ENCODE results near the gene RAPGEF2.
"Not testable (repeated sequence)": the region's sequence is repeated elsewhere in the genome, so short reads cannot be mapped to it uniquely, and the experiment has no call there.

RAPGEF2 gene

DNA sequence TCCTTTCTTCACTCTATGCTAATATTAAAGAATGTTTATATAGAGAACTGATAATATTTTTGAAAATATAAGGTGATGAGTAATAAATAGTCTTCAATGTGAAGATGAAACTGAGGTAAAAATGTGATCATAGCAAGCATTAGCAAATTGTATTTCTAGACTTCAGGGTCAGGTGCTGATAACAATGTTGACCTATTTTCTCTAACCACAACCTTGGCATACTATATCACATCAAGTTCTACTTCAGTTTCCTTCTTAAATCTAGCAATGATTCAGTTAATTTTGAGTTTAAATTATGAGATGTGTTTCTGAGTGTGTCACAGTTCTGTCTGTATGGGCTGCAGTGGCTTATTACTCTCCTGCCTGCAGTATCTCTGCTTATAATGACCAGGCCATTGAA is 209.4 kb downstream of the RAPGEF2 start:
- DNase-seq (ENCODE audit: low read depth in 2 of 2) = no peak

DNA sequence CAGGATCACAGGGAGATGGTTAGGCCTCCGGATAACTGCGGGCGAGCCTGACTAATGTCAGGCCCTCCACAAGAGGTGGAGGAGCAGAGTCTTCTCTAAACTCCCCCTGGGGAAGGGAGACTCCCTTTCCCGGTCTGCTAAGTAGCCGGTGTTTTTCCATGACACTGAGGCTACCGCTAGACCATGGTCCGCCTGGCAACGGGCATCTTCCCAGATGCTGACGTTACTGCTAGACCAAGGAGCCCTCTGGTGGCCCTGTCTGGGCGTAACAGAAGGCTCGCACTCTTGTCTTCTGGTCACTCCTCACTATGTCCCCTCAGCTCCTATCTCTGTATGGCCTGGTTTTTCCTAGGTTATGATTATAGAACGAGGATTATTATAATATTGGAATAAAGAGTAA is 213.0 kb downstream of the RAPGEF2 start:
- DNase-seq (ENCODE audit: low read depth in 2 of 2) = not testable (repeated sequence)

DNA sequence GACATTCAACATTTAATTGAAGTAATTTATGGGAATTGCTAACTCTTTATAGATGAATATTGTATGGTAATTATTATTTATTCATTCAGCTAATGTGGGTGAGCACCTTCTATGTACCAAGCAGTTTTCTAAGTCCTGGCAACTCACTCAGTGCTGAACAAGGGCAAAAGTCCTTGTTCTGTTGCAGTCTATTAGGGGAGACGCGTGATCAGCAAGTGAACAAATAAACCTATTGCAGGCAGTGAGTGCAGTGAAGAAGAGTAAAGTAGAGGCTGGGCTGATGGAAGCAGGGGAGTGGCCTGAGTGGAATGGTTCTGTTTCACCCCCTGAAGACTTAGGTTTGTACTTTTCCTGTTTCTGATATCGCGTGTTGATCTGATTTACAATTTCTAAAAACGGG is 214.3 kb downstream of the RAPGEF2 start:
- no peak for DNase-seq (ENCODE audit: low read depth in 2 of 2)

DNA sequence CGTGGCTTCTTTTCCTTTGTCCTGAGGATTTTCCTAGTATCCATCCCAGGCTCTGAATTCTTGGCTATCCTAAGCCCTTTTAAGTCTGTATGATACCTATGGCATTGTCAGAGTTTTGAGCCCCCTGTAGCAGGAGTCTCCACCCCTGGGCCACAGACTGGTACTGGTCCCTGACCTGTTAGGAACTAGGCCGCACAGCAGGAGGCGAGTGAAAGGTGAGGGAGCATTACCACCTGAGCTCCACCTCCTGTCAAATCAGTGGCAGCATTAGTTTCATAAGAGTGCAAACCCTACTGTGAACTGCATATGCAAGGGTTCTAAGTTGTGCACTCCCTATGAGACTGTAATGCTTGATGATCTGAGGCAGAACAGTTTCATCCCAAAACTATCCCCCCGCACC is 216.1 kb downstream of the RAPGEF2 start:
- DNase-seq (ENCODE audit: low read depth in 2 of 2) = no peak

DNA sequence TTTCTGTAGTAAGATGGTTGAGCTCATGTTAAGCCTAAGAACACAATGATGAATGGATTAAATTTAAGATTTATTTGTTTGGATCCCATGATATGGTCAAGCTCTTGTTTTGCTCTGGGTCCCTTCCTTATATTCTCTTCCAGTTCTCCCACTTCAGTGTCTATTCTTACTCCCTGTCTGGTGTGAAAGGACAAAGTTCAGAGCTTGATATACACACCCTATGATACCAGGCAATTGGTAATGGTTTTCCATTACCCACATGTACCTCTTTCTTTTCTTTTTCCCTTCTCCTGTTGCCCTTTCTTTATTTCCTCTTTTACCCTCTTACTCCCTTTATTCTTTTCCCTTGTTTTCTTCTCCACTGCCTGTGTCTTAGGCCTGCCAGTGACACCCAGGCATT is 223.6 kb downstream of the RAPGEF2 start:
- DNase-seq (ENCODE audit: low read depth in 2 of 2) = no peak

DNA sequence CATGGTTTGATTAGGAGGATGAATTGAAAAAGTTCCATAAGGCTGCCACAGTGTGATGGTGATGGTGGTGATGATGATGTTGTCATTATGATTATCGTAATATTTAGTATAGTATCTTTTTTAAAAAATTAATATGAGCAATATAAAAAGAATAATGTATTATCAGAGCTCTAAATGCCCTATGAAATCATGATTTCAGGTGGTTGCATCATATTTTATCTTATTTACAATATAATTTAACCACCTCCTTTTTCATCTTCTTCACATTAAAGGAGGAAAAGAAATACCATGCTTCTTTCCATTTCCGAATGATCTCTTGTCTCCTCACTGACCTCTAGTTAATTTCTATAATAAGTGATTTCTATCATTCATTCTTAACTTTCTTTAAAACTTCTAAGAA is 225.9 kb downstream of the RAPGEF2 start:
- DNase-seq (ENCODE audit: low read depth in 2 of 2) = no peak

DNA sequence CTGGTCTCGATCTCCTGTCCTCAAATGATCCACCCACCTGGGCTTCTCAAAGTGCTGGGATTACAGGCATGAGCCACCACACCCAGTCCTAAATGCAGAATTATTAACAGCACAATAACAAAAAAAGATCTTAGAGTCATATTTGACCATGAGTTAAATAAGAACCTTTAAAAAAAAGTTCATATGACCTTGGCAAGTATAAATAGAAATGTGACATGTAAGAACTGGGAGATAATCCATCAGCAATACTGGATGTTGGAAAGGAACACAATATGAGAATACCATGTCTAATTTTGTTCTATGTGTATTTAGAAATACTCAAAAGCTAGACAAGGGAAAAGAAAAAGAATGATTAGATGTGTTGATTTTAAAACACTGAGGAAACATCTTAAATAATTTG is 231.6 kb downstream of the RAPGEF2 start:
- no peak for DNase-seq (ENCODE audit: low read depth in 2 of 2)

DNA sequence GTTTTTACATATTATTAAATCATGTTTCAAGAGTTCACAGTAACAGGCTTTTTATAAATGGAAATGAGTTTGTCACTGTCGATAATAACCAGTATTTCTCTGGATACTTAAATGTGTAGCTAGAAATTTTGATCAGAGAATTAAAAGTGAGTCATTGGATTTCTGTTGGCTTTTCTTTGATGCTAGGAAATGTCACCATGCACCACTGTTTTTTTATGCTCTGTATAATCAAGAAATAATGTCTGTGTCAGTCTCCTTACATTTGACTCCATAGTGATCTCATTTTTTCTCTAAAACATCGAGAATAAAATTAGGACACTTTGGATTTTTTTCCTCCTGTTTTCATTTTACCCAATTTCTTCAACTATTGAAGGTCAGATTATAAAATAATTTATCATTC is 234.2 kb downstream of the RAPGEF2 start:
- no peak for DNase-seq (ENCODE audit: low read depth in 2 of 2)

DNA sequence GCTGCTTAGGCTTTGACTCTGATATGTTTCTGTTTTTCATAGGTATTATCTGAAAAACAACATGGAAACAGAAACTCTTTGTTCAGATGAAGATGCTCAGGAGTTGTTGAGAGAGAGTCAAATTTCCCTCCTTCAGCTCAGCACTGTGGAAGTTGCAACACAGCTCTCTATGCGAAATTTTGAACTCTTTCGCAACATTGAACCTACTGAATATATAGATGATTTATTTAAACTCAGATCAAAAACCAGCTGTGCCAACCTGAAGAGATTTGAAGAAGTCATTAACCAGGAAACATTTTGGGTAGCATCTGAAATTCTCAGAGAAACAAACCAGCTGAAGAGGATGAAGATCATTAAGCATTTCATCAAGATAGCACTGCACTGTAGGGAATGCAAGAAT is 238.6 kb downstream of the RAPGEF2 start:
- no peak for DNase-seq (ENCODE audit: low read depth in 2 of 2)

DNA sequence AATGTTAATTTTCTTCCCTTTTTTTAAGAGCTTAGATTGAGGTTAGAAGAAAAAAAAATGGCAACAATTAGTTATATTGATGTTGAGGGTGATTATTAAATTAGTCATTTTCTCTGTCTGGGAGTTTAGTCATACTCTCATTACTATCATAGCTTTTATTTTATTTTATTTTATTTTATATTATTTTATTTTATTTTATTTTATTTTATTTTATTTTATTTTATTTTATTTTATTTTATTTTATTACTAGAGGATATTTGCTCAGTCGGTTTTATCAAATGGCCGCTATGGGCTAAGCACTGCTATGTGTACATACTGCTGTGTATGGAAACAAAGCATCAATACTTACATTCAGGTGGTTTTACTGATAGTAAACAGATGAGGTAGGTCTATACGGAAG is 239.5 kb downstream of the RAPGEF2 start:
- DNase-seq (ENCODE audit: low read depth in 2 of 2) = no peak

DNA sequence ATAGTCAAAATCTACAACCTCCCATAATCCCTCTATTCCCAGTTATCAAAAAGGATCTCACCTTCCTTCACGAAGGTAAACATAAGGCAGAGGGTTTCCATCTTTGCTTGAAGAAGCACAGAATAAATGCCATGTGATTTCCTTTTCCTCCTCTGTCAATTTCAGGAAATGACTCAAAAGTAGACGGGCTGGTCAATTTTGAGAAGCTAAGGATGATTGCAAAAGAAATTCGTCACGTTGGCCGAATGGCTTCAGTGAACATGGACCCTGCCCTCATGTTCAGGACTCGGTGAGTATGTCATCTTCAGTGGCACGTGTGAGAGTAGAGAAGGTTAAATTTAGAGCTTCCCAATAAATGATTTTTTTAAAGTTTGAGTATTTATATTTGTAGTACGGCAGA is 240.2 kb downstream of the RAPGEF2 start:
- no peak for DNase-seq (ENCODE audit: low read depth in 2 of 2)

DNA sequence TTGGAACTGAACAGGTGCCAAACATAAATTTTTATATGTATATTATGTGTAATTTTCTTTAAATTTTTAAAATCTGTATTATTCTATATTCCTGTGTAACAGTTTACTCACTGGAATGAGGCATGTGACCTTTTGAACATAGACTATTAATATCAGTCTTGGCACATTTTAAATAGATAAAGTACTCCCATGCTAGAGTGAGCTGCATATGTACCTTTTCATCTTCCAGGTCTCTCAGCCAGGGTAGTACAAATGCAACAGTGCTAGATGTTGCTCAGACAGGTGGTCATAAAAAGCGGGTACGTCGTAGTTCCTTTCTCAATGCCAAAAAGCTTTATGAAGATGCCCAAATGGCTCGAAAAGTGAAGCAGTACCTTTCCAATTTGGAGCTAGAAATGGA is 242.0 kb downstream of the RAPGEF2 start:
- DNase-seq (ENCODE audit: low read depth in 2 of 2) = no peak

DNA sequence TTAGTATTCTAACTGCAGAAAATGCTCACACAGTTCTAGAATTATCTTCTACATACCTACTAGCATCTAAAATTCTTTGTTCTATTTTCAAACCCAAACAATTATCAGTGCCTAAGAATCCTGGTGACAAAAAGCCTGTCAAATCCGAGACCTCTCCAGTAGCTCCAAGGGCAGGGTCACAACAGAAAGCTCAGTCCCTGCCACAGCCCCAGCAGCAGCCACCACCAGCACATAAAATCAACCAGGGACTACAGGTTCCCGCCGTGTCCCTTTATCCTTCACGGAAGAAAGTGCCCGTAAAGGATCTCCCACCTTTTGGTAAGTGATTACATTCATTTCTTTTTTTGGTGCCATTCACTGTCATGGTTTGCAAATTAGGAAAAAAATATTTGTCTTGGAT is 243.8 kb downstream of the RAPGEF2 start:
- no peak for DNase-seq (ENCODE audit: low read depth in 2 of 2)

DNA sequence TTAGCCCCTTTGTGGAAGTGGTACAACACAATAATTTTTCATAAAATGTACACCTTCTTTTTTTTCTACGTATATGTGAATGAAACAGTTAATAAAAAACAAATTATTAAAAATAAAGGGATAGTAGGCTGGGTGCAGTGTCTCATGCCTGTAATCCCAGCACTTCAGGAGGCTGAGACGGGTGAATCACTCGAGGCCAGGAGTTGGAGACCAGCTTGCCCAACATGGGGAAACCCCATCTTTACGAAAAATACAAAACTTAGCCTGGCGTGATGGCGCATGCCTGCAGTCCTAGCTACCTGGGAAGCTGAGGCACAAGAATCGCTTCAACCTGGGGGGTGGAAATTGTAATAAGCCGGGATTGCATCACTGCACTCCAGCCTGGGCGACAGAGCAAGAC is 244.9 kb downstream of the RAPGEF2 start:
- no peak for DNase-seq (ENCODE audit: low read depth in 2 of 2)

DNA sequence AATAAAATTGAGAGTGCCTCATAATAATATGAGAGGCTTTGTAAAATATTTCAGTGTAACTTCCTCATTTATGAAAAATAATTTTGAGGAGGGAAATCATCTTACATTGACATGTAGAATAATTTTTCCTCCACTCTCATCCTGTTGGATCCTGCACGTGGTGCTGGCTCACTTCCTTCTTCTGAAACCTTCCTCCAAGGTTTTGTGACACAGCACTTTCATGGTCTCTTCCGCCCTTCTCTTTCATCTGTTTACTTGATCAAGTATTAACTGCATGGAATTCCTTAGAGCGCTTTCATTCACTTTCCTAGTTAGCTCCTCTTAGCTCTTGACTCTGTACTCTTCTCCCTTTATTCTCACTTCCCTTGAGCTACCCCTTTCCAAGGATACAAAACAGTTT is 246.5 kb downstream of the RAPGEF2 start:
- no peak for DNase-seq (ENCODE audit: low read depth in 2 of 2)

DNA sequence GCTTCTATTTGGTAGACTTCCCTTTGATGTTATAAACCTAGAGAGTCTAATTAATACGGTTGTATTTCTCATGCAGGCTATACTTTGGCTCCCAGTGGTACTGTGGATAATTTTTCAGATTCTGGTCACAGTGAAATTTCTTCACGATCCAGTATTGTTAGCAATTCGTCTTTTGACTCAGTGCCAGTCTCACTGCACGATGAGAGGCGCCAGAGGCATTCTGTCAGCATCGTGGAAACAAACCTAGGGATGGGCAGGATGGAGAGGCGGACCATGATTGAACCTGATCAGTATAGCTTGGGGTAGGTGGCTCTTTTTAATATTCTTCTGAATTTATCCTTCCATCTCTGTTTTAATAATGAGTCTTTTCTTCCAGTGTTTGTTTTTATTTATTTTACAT is 249.7 kb downstream of the RAPGEF2 start:
- no peak for DNase-seq (ENCODE audit: low read depth in 2 of 2)

DNA sequence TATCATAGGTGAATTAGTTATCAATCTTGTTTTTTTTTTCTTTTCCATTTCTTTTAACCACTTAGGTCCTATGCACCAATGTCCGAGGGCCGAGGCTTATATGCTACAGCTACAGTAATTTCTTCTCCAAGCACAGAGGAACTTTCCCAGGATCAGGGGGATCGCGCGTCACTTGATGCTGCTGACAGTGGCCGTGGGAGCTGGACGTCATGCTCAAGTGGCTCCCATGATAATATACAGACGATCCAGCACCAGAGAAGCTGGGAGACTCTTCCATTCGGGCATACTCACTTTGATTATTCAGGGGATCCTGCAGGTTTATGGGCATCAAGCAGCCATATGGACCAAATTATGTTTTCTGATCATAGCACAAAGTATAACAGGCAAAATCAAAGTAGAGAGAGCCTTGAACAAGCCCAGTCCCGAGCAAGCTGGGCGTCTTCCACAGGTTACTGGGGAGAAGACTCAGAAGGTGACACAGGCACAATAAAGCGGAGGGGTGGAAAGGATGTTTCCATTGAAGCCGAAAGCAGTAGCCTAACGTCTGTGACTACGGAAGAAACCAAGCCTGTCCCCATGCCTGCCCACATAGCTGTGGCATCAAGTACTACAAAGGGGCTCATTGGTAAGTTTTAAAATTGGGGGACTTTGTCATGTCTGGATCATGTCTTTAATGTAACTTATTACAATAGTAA is 250.7 kb downstream of the RAPGEF2 start:
- no peak for DNase-seq (ENCODE audit: low read depth in 2 of 2)

DNA sequence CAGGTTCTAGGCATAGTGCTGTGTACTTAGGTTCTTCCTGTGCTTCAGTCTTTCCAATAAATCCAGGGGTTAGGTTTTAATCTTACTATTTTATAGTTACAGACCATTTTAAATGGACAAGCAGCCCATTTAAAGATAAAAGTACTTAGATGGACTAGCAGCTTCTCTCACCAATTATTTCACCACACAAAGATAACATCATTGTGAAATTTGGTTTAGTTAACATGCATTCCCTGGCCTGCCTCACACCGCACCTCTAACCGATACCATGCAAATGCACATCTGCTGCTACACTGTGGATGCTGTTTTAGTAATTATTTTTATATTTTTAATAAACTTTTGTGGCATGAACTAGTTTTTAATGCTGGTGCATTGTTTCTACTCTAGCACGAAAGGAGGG is 252.6 kb downstream of the RAPGEF2 start:
- DNase-seq (ENCODE audit: low read depth in 2 of 2) = no peak

DNA sequence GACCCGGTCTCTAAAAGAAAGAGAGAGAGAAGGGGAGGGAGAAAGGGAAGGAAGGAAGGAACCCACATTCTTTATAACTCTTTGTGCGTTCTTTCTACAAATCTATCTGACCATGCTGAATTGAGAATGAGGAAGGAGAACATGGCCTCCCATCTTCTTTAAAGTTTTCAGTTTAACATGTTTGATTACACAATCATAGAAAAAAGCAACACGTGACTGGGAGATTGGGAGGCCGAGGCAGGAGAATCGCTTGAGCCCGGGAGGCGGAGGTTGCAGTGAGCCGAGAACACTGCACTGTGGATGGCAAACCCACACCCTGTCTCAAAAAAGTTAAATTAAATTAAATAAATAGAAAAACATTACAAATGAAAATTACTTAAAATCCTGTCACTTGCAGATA is 254.5 kb downstream of the RAPGEF2 start:
- no peak for DNase-seq (ENCODE audit: low read depth in 2 of 2)

DNA sequence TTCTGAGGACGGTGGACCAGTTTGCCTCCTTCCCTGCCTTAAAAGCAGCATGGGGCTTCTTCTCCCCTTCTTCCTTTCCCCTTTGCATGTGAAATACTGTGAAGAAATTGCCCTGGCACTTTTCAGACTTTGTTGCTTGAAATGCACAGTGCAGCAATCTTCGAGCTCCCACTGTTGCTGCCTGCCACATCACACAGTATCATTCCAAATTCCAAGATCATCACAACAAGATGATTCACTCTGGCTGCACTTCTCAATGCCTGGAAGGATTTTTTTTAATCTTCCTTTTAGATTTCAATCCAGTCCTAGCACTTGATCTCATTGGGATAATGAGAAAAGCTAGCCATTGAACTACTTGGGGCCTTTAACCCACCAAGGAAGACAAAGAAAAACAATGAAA is 255.3 kb downstream of the RAPGEF2 start:
- DNase-seq (ENCODE audit: low read depth in 2 of 2) = no peak

DNA sequence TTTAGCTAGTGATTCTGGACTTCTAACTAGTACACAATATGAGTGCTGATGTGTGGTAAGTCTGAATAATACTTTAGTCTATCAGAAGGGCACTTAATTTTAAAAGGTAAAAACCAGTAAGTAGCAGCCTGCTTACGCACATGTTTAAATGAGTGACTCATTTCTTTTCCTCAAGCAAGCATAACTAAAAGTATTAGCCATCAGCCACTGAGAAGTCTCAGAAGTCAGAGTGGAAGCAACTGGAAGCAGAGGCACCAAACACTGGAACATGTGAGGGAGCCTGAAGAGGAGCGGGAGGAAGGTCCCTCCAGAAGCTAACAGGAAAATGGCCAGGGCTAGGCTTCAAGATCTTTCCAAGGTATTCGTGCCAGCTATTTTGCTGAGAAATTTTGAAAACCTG is 257.7 kb downstream of the RAPGEF2 start:
- no peak for DNase-seq (ENCODE audit: low read depth in 2 of 2)

DNA sequence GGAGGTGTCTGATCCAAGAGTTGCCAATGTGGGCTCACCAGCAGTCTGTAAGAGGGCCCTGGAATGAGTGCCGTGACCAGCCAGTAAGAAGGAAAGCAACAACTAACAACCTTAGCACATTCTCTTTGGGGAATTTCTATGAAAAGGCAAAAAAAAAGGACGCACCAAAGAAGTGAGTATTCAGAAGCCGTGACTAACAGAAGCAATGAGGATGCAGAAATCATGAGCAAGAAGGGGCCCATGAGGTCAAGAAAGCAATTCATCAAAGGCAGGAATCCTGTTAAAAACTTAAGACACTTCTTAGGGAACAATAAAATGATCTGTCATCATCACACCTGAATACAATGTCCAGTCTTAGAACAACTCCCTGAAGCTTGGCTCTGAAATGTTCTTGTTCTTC is 260.5 kb downstream of the RAPGEF2 start:
- no peak for DNase-seq (ENCODE audit: low read depth in 2 of 2)

DNA sequence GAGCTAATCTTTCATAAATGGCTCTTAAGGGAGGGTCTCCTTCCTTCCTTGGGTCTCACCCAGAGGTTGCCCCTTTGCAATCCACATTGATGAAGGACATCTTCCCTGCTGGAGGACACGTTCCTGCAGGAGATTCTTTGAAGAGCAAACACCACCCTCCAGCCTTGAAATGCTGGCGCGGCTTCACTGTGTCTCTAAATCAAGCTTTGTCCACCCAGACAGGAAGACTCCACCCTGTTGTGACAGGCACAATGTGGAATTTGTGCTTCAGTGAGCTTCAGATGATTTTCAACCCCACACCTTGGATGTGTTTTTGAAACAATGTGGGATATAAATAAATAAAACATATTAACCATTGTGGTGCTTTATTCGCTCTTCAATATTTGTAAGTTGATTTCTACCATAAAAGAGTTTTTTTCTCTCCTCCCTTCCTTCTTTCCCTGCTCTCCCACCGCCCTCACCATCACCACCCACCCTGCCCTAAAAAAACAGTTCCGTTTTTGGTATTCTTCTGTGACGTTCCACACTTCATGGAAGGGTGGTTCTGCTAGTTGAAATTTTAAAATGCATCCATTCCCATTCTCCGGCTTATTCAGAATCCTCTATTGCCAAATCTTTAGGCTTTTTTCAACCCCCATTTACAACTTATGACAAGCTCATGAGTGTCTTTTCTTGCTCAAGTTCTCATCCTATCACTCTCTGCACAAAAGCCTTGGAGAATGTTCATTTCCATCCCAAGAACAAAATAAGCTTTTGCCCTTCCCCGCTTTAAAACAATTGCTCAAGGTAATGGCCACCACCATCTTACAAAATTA is 264.3 kb downstream of the RAPGEF2 start:
- DNase-seq (ENCODE audit: low read depth in 2 of 2) = no peak

DNA sequence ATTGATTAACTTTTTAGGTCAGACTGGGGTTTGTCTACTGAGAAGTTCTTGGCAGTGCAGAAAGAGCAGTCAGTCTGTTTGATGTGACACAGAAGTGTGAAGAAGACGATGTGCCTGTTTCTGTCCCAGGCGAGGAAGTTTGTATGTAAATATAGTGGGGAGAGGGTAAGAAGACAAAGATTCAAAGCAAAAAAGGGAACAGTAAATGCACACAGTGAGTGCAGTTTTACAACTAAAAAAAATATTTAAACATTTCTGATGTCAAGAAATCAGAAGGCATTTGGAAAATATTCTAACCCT is 264.9 kb downstream of the RAPGEF2 start:
- no peak for DNase-seq (ENCODE audit: low read depth in 2 of 2)

Measured in stimulated activated CD4-positive, alpha-beta T cell treated with anti-CD3 and anti-CD28 coated beads, Interleukin-1b, Interleukin-23, amount 100 ng/mL, for 4 hours (primary cell).